ENCODE measurements around the gene KCNT2.

GRCh38 chr1:196181594-196181878 is 426.7 kb downstream of the KCNT2 start:
- no peak for TF ChIP-seq CTCF (IDR thresholded peaks at IDR 0.05; ENCODE audit: poor library complexity)
- TF ChIP-seq EZH2 (IDR thresholded peaks at IDR 0.05; ENCODE audit: borderline replicate concordance): no peak
- TF ChIP-seq EZH2phosphoT487 (IDR thresholded peaks at IDR 0.05; ENCODE audit: low read depth, severe bottlenecking, unreplicated experiment): no peak
